PC-3 (cell line): ENCODE data around the gene OSTC. TPM values are rescaled to one million over a fixed set of nuclear protein-coding genes. Genes with fewer than 3 reads are reported as not detected.

Experiments
- ATAC-seq: fragments of 200-7000 bp; cut with Tn5 transposase; 2 replicates; pipeline ENCODE4 v1.9.1; 2020; ENCODE audit warnings: mild to moderate bottlenecking, moderate library complexity
- BruUV-seq: library from RNA; stranded (reverse); fragments of 400-500 nt; replicated peaks from 2 replicates; lab custom pipeline; 2021; lab: Mats Ljungman, UMichigan
- CTCF ChIA-PET: fragments of 300-600 bp; sonication (Branson Sonifier 250); formaldehyde crosslinking; loops from one replicate; lab custom pipeline; 2022; ENCODE audit warnings: antibody characterized with exemption; lab: Charles Lee
- POLR2A ChIA-PET: fragments of 300-600 bp; sonication (Branson Sonifier 250); formaldehyde crosslinking; loops from one replicate; lab custom pipeline; 2022; ENCODE audit warnings: antibody characterized with exemption; ENCODE audit not compliant: unreplicated experiment; lab: Charles Lee
- DNase-seq: peaks from one replicate; pipeline ENCODE4 v3.0.0-alpha.2; 2015
- H2AFZ ChIP-seq: fragments of 300-600 bp; sonication (generic); 2 replicates; pipeline ENCODE4 v1.6.0; 2016; ENCODE audit warnings: antibody characterized with exemption, low read length
- H3F3A ChIP-seq: fragments of 300-600 bp; sonication (generic); one replicate; pipeline ENCODE4 v1.6.0; 2017; ENCODE audit warnings: antibody characterized with exemption, low read length, control low read depth, mild to moderate bottlenecking; ENCODE audit not compliant: unreplicated experiment
- H3K27ac ChIP-seq: fragments of 300-600 bp; sonication (generic); 2 replicates; pipeline ENCODE4 v1.5.1; 2016; ENCODE audit warnings: mild to moderate bottlenecking, low read length
- H3K27me3 ChIP-seq: fragments of 300-600 bp; sonication (generic); 2 replicates; pipeline ENCODE4 v1.6.1; 2016; ENCODE audit warnings: low read length, mixed read lengths
- H3K36me3 ChIP-seq: fragments of 300-600 bp; sonication (generic); 2 replicates; pipeline ENCODE4 v1.6.1; 2016; ENCODE audit warnings: low read depth, mixed run types, low read length, mixed read lengths
- H3K4me1 ChIP-seq: fragments of 300-600 bp; sonication (generic); 2 replicates; pipeline ENCODE4 v1.5.1; 2016; ENCODE audit warnings: low read length; ENCODE audit not compliant: insufficient read depth
- H3K4me2 ChIP-seq: fragments of 300-600 bp; sonication (generic); 2 replicates; pipeline ENCODE4 v1.6.0; 2016; ENCODE audit warnings: low read length
- H3K4me3 ChIP-seq: fragments of 300-600 bp; sonication (generic); 2 replicates; pipeline ENCODE4 v1.5.1; 2016; ENCODE audit warnings: mild to moderate bottlenecking, low read length, mixed read lengths
- H3K79me2 ChIP-seq: fragments of 300-600 bp; sonication (generic); 2 replicates; pipeline ENCODE4 v1.6.1; 2017; ENCODE audit warnings: low read length, mixed read lengths
- H3K9ac ChIP-seq: fragments of 300-600 bp; sonication (generic); 2 replicates; pipeline ENCODE4 v1.6.0; 2016; ENCODE audit warnings: mild to moderate bottlenecking, low read length
- H3K9me2 ChIP-seq: fragments of 300-600 bp; sonication (generic); replicated peaks from 2 replicates; pipeline ENCODE4 v1.6.1; 2016; ENCODE audit warnings: mixed run types, low read length, mixed read lengths
- H3K9me3 ChIP-seq: fragments of 300-600 bp; sonication (generic); 2 replicates; pipeline ENCODE4 v1.6.1; 2016; ENCODE audit warnings: low read length, mixed read lengths
- H4K20me1 ChIP-seq: fragments of 300-600 bp; sonication (generic); 2 replicates; pipeline ENCODE4 v1.6.1; 2016; ENCODE audit warnings: low read length, mixed read lengths
- CTCF ChIP-seq: fragments of 300-600 bp; sonication (generic); conservative IDR thresholded peaks from 2 replicates; pipeline ENCODE4 v1.5.1; 2017; ENCODE audit warnings: antibody characterized with exemption, low read depth, mild to moderate bottlenecking, low read length
- EZH2 ChIP-seq: fragments of 300-600 bp; sonication (generic); IDR thresholded peaks from one replicate; pipeline ENCODE4 v1.6.1; 2017; ENCODE audit warnings: antibody characterized with exemption, mild to moderate bottlenecking, low read length; ENCODE audit not compliant: unreplicated experiment
- EZH2phosphoT487 ChIP-seq: fragments of 300-600 bp; sonication (generic); IDR thresholded peaks from 2 replicates; pipeline ENCODE4 v1.6.1; 2018; ENCODE audit warnings: mild to moderate bottlenecking, antibody characterized with exemption, low read length, borderline replicate concordance
- intact Hi-C: fragments of 100-400 bp; cut with micrococcal nuclease; formaldehyde crosslinking; loops from 2 replicates; pipeline ENCODE4 v1.9.0; 2023
- total RNA-seq: library from RNA; depleted of rRNA; stranded (reverse); fragments of >200 nt; gene quantifications from 2 replicates; pipeline ENCODE4 v1.2.3, GENCODE V29; 2014

OSTC gene
- total RNA-seq, 1 experiment from 2014 or later = 49.1 TPM

GRCh38 chr4:108644237-108644636 lies 6.2 kb upstream of the OSTC start:
- no TSS peak for BruUV-seq
- Histone ChIP-seq H3K9me2 (no peaks in the 10 kb centered on the region), H3K27ac (no peak overlapping the region), H3K4me1 (peaks cover 5% of the 10 kb centered on the region), H3K4me2 (no peak overlapping the region), H3K27me3 (no peaks in the 10 kb centered on the region), H3K4me3 (no peak overlapping the region), H3K36me3 (no peaks in the 10 kb centered on the region), H3F3A (no peaks in the 10 kb centered on the region), H4K20me1 (no peaks in the 10 kb centered on the region), H3K9ac (no peak overlapping the region), H3K79me2 (no peaks in the 10 kb centered on the region), H2AFZ (no peak overlapping the region), H3K9me3 (no peaks in the 10 kb centered on the region)
- ATAC-seq = peak; percentile 59
- intact Hi-C loops = no loop called here
- TF ChIP-seq EZH2phosphoT487 = no peak
- TF ChIP-seq EZH2 = no peak
- no peak for TF ChIP-seq CTCF
- DNase-seq = peak; percentile 47
- ChIA-PET CTCF (no interaction called here), POLR2A (no interaction called here)

- no peak overlapping the region for H3K27ac ChIP-seq
- intact Hi-C loops = no loop called here
- no peak overlapping the region for H2AFZ ChIP-seq
- BruUV-seq = no TSS peak
- H4K20me1 ChIP-seq = no peaks in the 10 kb centered on the region
- no peak overlapping the region for H3K4me3 ChIP-seq
- no peaks in the 10 kb centered on the region for H3F3A ChIP-seq
- DNase-seq = no peak
- no peak for ATAC-seq
- no peaks in the 10 kb centered on the region for H3K27me3 ChIP-seq
- no peak overlapping the region for H3K9ac ChIP-seq
- TF ChIP-seq EZH2 (no peak), CTCF (no peak), EZH2phosphoT487 (no peak)
- POLR2A ChIA-PET = no interaction called here
- no peaks in the 10 kb centered on the region for H3K36me3 ChIP-seq
- no peaks in the 10 kb centered on the region for H3K9me2 ChIP-seq
- peaks cover 12% of the 10 kb centered on the region for H3K4me1 ChIP-seq
- CTCF ChIA-PET = no interaction called here
- peaks cover 13% of the 10 kb centered on the region for H3K79me2 ChIP-seq
- H3K4me2 ChIP-seq = no peak overlapping the region
- H3K9me3 ChIP-seq = no peaks in the 10 kb centered on the region
Measured at GRCh38 chr4:108646706-108647105, 3.7 kb upstream of the OSTC start.

GRCh38 chr4:108649863-108650211 lies 562 bp upstream of the OSTC start:
- Histone ChIP-seq H3K27ac (peak overlapping the region; percentile 46), H3K36me3 (no peaks in the 10 kb centered on the region), H3F3A (no peaks in the 10 kb centered on the region), H2AFZ (peak overlapping the region; percentile 96), H3K4me1 (peaks cover 14% of the 10 kb centered on the region), H3K9me2 (no peaks in the 10 kb centered on the region), H3K27me3 (no peaks in the 10 kb centered on the region), H3K4me3 (peak overlapping the region; percentile 95), H3K79me2 (peaks cover 45% of the 10 kb centered on the region), H4K20me1 (no peaks in the 10 kb centered on the region), H3K9ac (peak overlapping the region; percentile 98), H3K9me3 (no peaks in the 10 kb centered on the region), H3K4me2 (peak overlapping the region; percentile 89)
- BruUV-seq = TSS peak; percentile 60
- DNase-seq = no peak
- TF ChIP-seq EZH2 (no peak), CTCF (no peak), EZH2phosphoT487 (no peak)
- intact Hi-C loops = loop anchor here (2.0 kb wide), 1 partner anchor 29 kb away; the partner anchor contains the start of gene RPL34
- peak; percentile 34 for ATAC-seq
- ChIA-PET POLR2A (interaction anchor here (0.6 to 0.7 kb wide), 2 partner anchors 765 to 1106 kb away, joined by 3 read pairs; no protein-coding TSS in a partner anchor), CTCF (no interaction called here)
